Suprapubic skin (tissue), 4 donors: Measurements from ENCODE around the gene PANK4. TPM values are rescaled to one million over a fixed set of nuclear protein-coding genes. Genes with fewer than 3 reads are reported as not detected.

Source experiments
- DNase-seq, 2 donors: peaks; one replicate each; pipeline ENCODE4 v3.0.0-alpha.2; 2019; ENCODE audit warnings: low spot score in 2 of 2
- H3K27ac ChIP-seq: fragments of 200-600 bp; sonication (generic); one replicate; pipeline ENCODE4 v1.5.1; 2019
- H3K27me3 ChIP-seq: fragments of 200-600 bp; sonication (generic); one replicate; pipeline ENCODE4 v1.5.1; 2019
- H3K36me3 ChIP-seq: fragments of 200-600 bp; sonication (generic); one replicate; pipeline ENCODE4 v1.5.1; 2019
- H3K4me1 ChIP-seq: fragments of 200-600 bp; sonication (generic); one replicate; pipeline ENCODE4 v1.5.1; 2019
- H3K4me3 ChIP-seq: fragments of 200-600 bp; sonication (generic); one replicate; pipeline ENCODE4 v1.5.1; 2019; ENCODE audit warnings: mild to moderate bottlenecking
- H3K9me3 ChIP-seq: fragments of 200-600 bp; sonication (generic); one replicate; pipeline ENCODE4 v1.5.1; 2019
- CTCF ChIP-seq, 2 donors: fragments of 200-600 bp in 1 of 2; fragments of 450-650 bp in 1 of 2; sonication (generic) in 1 of 2; IDR thresholded peaks; one replicate each; pipeline ENCODE4 v1.5.1; 2016 to 2019; ENCODE audit warnings: antibody characterized with exemption in 2 of 2, mild to moderate bottlenecking in 1 of 2, moderate library complexity in 1 of 2
- EP300 ChIP-seq: sonication (generic); formaldehyde crosslinking; IDR thresholded peaks from one replicate; pipeline ENCODE4 v1.6.1; 2017; ENCODE audit warnings: antibody characterized with exemption
- POLR2A ChIP-seq, 2 donors: fragments of 450-650 bp; IDR thresholded peaks; one replicate each; pipeline ENCODE4 v1.6.1; 2017; ENCODE audit warnings: antibody characterized with exemption in 2 of 2, mild to moderate bottlenecking in 2 of 2, moderate library complexity in 2 of 2
- POLR2AphosphoS5 ChIP-seq, 3 donors: sonication (generic); formaldehyde crosslinking; IDR thresholded peaks; one replicate each; pipeline ENCODE4 v1.6.1; 2017; ENCODE audit warnings: antibody characterized with exemption in 3 of 3
- WGBS: methylation state at CpG from one replicate; pipeline ENCODE4 v1.1.5; 2018; 5-methylcytosine and 5-hydroxymethylcytosine counted together
- total RNA-seq, 4 donors: library from RNA; depleted of rRNA; stranded (reverse); fragments of >200 nt; gene quantifications; one replicate each; pipeline ENCODE4 v1.1.0, GENCODE V29; 2016

The PANK4 gene
- total RNA-seq, 4 donors from 2014 or later, result 17.7 to 36.0 (median 29.7) TPM

GRCh38 chr1:2547210-2548067 is 21.0 kb upstream of the PANK4 start:
- Histone ChIP-seq H3K27me3 (no peaks in the 10 kb centered on the region), H3K36me3 (no peaks in the 10 kb centered on the region), H3K9me3 (no peaks in the 10 kb centered on the region), H3K4me1 (peaks cover 68% of the 10 kb centered on the region), H3K27ac (peak overlapping the region; percentile 95), H3K4me3 (peak overlapping the region; percentile 64)
- TF ChIP-seq EP300, result no peak
- TF ChIP-seq POLR2AphosphoS5 (IDR thresholded peaks at IDR 0.05), result no peak
- no peak for TF ChIP-seq CTCF (IDR thresholded peaks at IDR 0.05)
- TF ChIP-seq POLR2A (IDR thresholded peaks at IDR 0.05), result no peak
- DNase-seq, result no peak
- 6% methylated on average over 6 of the region's 27 CpGs for WGBS

- Histone ChIP-seq H3K4me3 (peak overlapping the region; percentile 64), H3K27ac (peak overlapping the region; percentile 95), H3K27me3 (no peaks in the 10 kb centered on the region), H3K36me3 (no peaks in the 10 kb centered on the region), H3K9me3 (no peaks in the 10 kb centered on the region), H3K4me1 (peaks cover 72% of the 10 kb centered on the region)
- WGBS, result 2% methylated on average over 9 of the region's 52 CpGs
- TF ChIP-seq POLR2A (IDR thresholded peaks at IDR 0.05) (no peak), EP300 (no peak), POLR2AphosphoS5 (IDR thresholded peaks at IDR 0.05) (no peak), CTCF (IDR thresholded peaks at IDR 0.05) (peak in 1 of 2 donors; percentile 13)
- DNase-seq, result peak; percentile 90 to 93
Observed at GRCh38 chr1:2546515-2547209, 20.3 kb upstream of the PANK4 start.

GRCh38 chr1:2545754-2546514 is 19.5 kb upstream of the PANK4 start:
- peak overlapping the region; percentile 64 for H3K4me3 ChIP-seq
- no peaks in the 10 kb centered on the region for H3K9me3 ChIP-seq
- peak overlapping the region; percentile 95 for H3K27ac ChIP-seq
- TF ChIP-seq CTCF (IDR thresholded peaks at IDR 0.05), result no peak
- TF ChIP-seq POLR2AphosphoS5 (IDR thresholded peaks at IDR 0.05), result no peak
- TF ChIP-seq POLR2A (IDR thresholded peaks at IDR 0.05), result peak in 1 of 2 donors; percentile 13
- TF ChIP-seq EP300, result no peak
- peaks cover 2% of the 10 kb centered on the region for H3K27me3 ChIP-seq
- peaks cover 79% of the 10 kb centered on the region for H3K4me1 ChIP-seq
- DNase-seq, result peak; percentile 95 to 96
- no CpG with 5 or more reads among the region's 43 CpGs for WGBS
- no peaks in the 10 kb centered on the region for H3K36me3 ChIP-seq

GRCh38 chr1:2544875-2545640 is 18.7 kb upstream of the PANK4 start:
- DNase-seq, result no peak
- H3K36me3 ChIP-seq, result no peaks in the 10 kb centered on the region
- H3K27ac ChIP-seq, result peak overlapping the region; percentile 95
- no peaks in the 10 kb centered on the region for H3K9me3 ChIP-seq
- H3K4me1 ChIP-seq, result peaks cover 85% of the 10 kb centered on the region
- peaks cover 11% of the 10 kb centered on the region for H3K27me3 ChIP-seq
- H3K4me3 ChIP-seq, result no peak overlapping the region
- 68% methylated on average over 8 of the region's 19 CpGs for WGBS
- TF ChIP-seq POLR2A (IDR thresholded peaks at IDR 0.05) (no peak), EP300 (no peak), CTCF (IDR thresholded peaks at IDR 0.05) (no peak), POLR2AphosphoS5 (IDR thresholded peaks at IDR 0.05) (no peak)
